H9 (cell line): ENCODE data around the gene TLK2. TPM values are rescaled to one million over a fixed set of nuclear protein-coding genes. Genes with fewer than 3 reads are reported as not detected.
"Not testable (repeated sequence)": the region's sequence is repeated elsewhere in the genome, so short reads cannot be mapped to it uniquely, and the experiment has no call there.

ENCODE experiments used
- DNase-seq: peaks from one replicate; pipeline ENCODE4 v3.0.0-alpha.2; 2017
- H2AFZ ChIP-seq: one replicate; pipeline ENCODE4 v1.6.1; 2013; ENCODE audit warnings: mild to moderate bottlenecking, low read length, control low read depth, moderate library complexity
- H2AK5ac ChIP-seq: 2 replicates; pipeline ENCODE4 v1.6.1; 2013; ENCODE audit warnings: low read length, control low read depth, mixed read lengths; ENCODE audit not compliant: insufficient read length
- H2BK120ac ChIP-seq: one replicate; pipeline ENCODE4 v1.6.1; 2013; ENCODE audit warnings: low read depth, mild to moderate bottlenecking, low read length, control low read depth, inconsistent platforms; ENCODE audit not compliant: poor library complexity, severe bottlenecking
- H2BK12ac ChIP-seq: 2 replicates; pipeline ENCODE4 v1.6.1; 2013; ENCODE audit warnings: low read length, control low read depth, mixed read lengths, low read depth; ENCODE audit not compliant: insufficient read length
- H2BK15ac ChIP-seq: 2 replicates; pipeline ENCODE4 v1.6.1; 2013; ENCODE audit warnings: low read depth, low read length, control low read depth
- H2BK20ac ChIP-seq: one replicate; pipeline ENCODE4 v1.6.1; 2013; ENCODE audit warnings: low read depth, mild to moderate bottlenecking, low read length, control low read depth, inconsistent platforms; ENCODE audit not compliant: poor library complexity, severe bottlenecking
- H2BK5ac ChIP-seq: 2 replicates; pipeline ENCODE4 v1.6.1; 2013; ENCODE audit warnings: low read length, control low read depth, mixed read lengths; ENCODE audit not compliant: insufficient read length
- H3K14ac ChIP-seq: 2 replicates; pipeline ENCODE4 v1.6.1; 2013; ENCODE audit warnings: low read length, control low read depth; ENCODE audit not compliant: insufficient read depth
- H3K18ac ChIP-seq: 2 replicates; pipeline ENCODE4 v1.6.1; 2013; ENCODE audit warnings: low read depth, mild to moderate bottlenecking, mixed read lengths, low read length, control low read depth; ENCODE audit not compliant: insufficient read length
- H3K23ac ChIP-seq: 2 replicates; pipeline ENCODE4 v1.6.1; 2013; ENCODE audit warnings: low read length, control low read depth, mixed read lengths, low read depth; ENCODE audit not compliant: insufficient read length
- H3K23me2 ChIP-seq: 2 replicates; pipeline ENCODE4 v1.6.1; 2013; ENCODE audit warnings: low read depth, mild to moderate bottlenecking, mixed read lengths, low read length, control low read depth; ENCODE audit not compliant: insufficient read length, poor library complexity, severe bottlenecking
- H3K27ac ChIP-seq: 2 replicates; pipeline ENCODE4 v1.5.1; 2013; ENCODE audit warnings: low read length, control low read depth, mixed read lengths, low read depth; ENCODE audit not compliant: insufficient read length
- H3K27me3 ChIP-seq: 2 replicates; pipeline ENCODE4 v1.6.1; 2013; ENCODE audit warnings: low read length, control low read depth, inconsistent platforms; ENCODE audit not compliant: insufficient read depth
- H3K4ac ChIP-seq: 2 replicates; pipeline ENCODE4 v1.6.1; 2013; ENCODE audit warnings: low read depth, mild to moderate bottlenecking, control low read depth, inconsistent platforms, low read length, moderate library complexity
- H3K4me1 ChIP-seq: 2 replicates; pipeline ENCODE4 v1.6.1; 2013; ENCODE audit warnings: low read length, control low read depth, inconsistent platforms; ENCODE audit not compliant: insufficient read depth
- H3K4me2 ChIP-seq: 2 replicates; pipeline ENCODE4 v1.6.1; 2013; ENCODE audit warnings: low read length, control low read depth, mixed read lengths; ENCODE audit not compliant: insufficient read length, insufficient read depth
- H3K56ac ChIP-seq: 2 replicates; pipeline ENCODE4 v1.6.1; 2013; ENCODE audit warnings: low read depth, mild to moderate bottlenecking, mixed read lengths, low read length, control low read depth; ENCODE audit not compliant: insufficient read length
- H3K79me1 ChIP-seq: 2 replicates; pipeline ENCODE4 v1.6.1; 2013; ENCODE audit warnings: low read depth, mild to moderate bottlenecking, moderate library complexity, low read length, control low read depth, inconsistent platforms; ENCODE audit not compliant: insufficient read depth, poor library complexity, severe bottlenecking
- H3K79me2 ChIP-seq: 2 replicates; pipeline ENCODE4 v1.6.1; 2013; ENCODE audit warnings: low read length, control low read depth, inconsistent platforms; ENCODE audit not compliant: insufficient read depth
- H3K9ac ChIP-seq: 2 replicates; pipeline ENCODE4 v1.6.1; 2013; ENCODE audit warnings: low read length, control low read depth, mixed read lengths; ENCODE audit not compliant: insufficient read length; ENCODE audit errors: extremely low read depth
- H3K9me3 ChIP-seq: one replicate; pipeline ENCODE4 v1.6.1; 2013; ENCODE audit warnings: low read depth, low read length, inconsistent platforms; ENCODE audit not compliant: control insufficient read depth
- H3T11ph ChIP-seq: one replicate; pipeline ENCODE4 v1.6.1; 2013; ENCODE audit warnings: mild to moderate bottlenecking, low read length, control low read depth, inconsistent platforms
- H4K20me1 ChIP-seq: one replicate; pipeline ENCODE4 v1.6.1; 2013; ENCODE audit not compliant: control insufficient read depth, insufficient read length, insufficient read depth
- H4K5ac ChIP-seq: 2 replicates; pipeline ENCODE4 v1.6.1; 2013; ENCODE audit warnings: low read depth, mild to moderate bottlenecking, mixed read lengths, low read length, control low read depth; ENCODE audit not compliant: insufficient read length
- H4K8ac ChIP-seq: replicated peaks from 2 replicates; pipeline ENCODE4 v1.6.1; 2013; ENCODE audit warnings: low read length, control low read depth, mixed read lengths, low read depth; ENCODE audit not compliant: insufficient read length
- H4K91ac ChIP-seq: 2 replicates; pipeline ENCODE4 v1.6.1; 2013; ENCODE audit warnings: low read depth, mild to moderate bottlenecking, moderate library complexity, mixed read lengths, low read length, control low read depth; ENCODE audit not compliant: insufficient read length
- H3K27ac Mint-ChIP-seq, 3 experiments: 2 replicates in 2 of 3; 3 replicates in 1 of 3; pipeline ENCODE4 v1.8.0; 2020 to 2021; ENCODE audit warnings: mixed read lengths in 3 of 3, mild to moderate bottlenecking in 1 of 3, moderate library complexity in 1 of 3
- H3K27me3 Mint-ChIP-seq: 2 replicates; pipeline ENCODE4 v1.8.0; 2021; ENCODE audit warnings: low read depth, mild to moderate bottlenecking, moderate library complexity, mixed read lengths
- H3K36me3 Mint-ChIP-seq, 3 experiments: 2 replicates in 2 of 3; 3 replicates in 1 of 3; pipeline ENCODE4 v1.8.0; 2020 to 2021; ENCODE audit warnings: low read depth in 3 of 3, mixed read lengths in 3 of 3; ENCODE audit not compliant: insufficient read depth in 1 of 3
- H3K4me1 Mint-ChIP-seq, 2 experiments: 2 replicates each; pipeline ENCODE4 v1.8.0; 2020; ENCODE audit warnings: mixed read lengths in 2 of 2
- H3K4me3 Mint-ChIP-seq, 2 experiments: 2 replicates in 1 of 2; 3 replicates in 1 of 2; pipeline ENCODE4 v1.8.0; 2020 to 2021; ENCODE audit warnings: mild to moderate bottlenecking in 2 of 2, mixed read lengths in 2 of 2, moderate library complexity in 1 of 2
- H3K9me3 Mint-ChIP-seq, 2 experiments: 2 replicates in 1 of 2; 3 replicates in 1 of 2; pipeline ENCODE4 v1.8.0; 2020; ENCODE audit warnings: mild to moderate bottlenecking in 2 of 2, mixed read lengths in 2 of 2, moderate library complexity in 1 of 2
- WGBS: extraction: QIAGEN DNeasy Blood & Tissue Kit; methylation state at CpG from one replicate; pipeline ENCODE4 v1.1.7; 2013; ENCODE audit warnings: missing lambda C conversion rate, low lambda C conversion rate, mixed read lengths; ENCODE audit not compliant: insufficient read length; ENCODE audit errors: extremely low coverage; 5-methylcytosine and 5-hydroxymethylcytosine counted together
- total RNA-seq: library from RNA; stranded (reverse); gene quantifications from 2 replicates; pipeline ENCODE4 v1.2.1, GENCODE V29; 2021

Gene TLK2
- total RNA-seq, 1 experiment from 2014 or later = 63.7 TPM

- no CpG with 5 or more reads among the region's 22 CpGs for WGBS
- Histone ChIP-seq H3K4me2 (peak overlapping the region; percentile 68), H3K18ac (peak overlapping the region; percentile 48), H3K9ac (peak overlapping the region; percentile 83)
- H3K23ac ChIP-seq, H3K27ac ChIP-seq, H4K91ac ChIP-seq, H3K9me3 ChIP-seq, H4K20me1 ChIP-seq, H2BK5ac ChIP-seq, H4K8ac ChIP-seq, H3K9me3 Mint-ChIP-seq, H3K14ac ChIP-seq, H2AK5ac ChIP-seq, H3K56ac ChIP-seq, H2BK15ac ChIP-seq, H3T11ph ChIP-seq, H2BK20ac ChIP-seq, H2AFZ ChIP-seq, H3K27me3 Mint-ChIP-seq, H2BK12ac ChIP-seq, H3K27me3 ChIP-seq, H3K79me2 ChIP-seq, H4K5ac ChIP-seq, H3K4me1 ChIP-seq, H2BK120ac ChIP-seq, H3K79me1 ChIP-seq, H3K4ac ChIP-seq, H3K23me2 ChIP-seq: not testable (repeated sequence)
- peaks cover 14 to 40% (median 35%) of the 10 kb centered on the region in 3 experiments; a peak in 6 of 7 replicates for H3K36me3 Mint-ChIP-seq
- H3K4me3 Mint-ChIP-seq = peak overlapping the region; percentile 91 to 96
- H3K27ac Mint-ChIP-seq = peak overlapping the region; percentile 91 to 98 (median 91)
- peak; percentile 47 for DNase-seq
- H3K4me1 Mint-ChIP-seq = peaks cover 13 to 27% of the 10 kb centered on the region in 2 experiments
These were observed 1.1 kb downstream of the TLK2 start for GRCh38 chr17:62479639-62480258.

GRCh38 chr17:62482553-62482952, 3.9 kb downstream of the TLK2 start:
- H3K4me1 ChIP-seq, H2AFZ ChIP-seq, H2BK15ac ChIP-seq, H3K27ac Mint-ChIP-seq, H2BK12ac ChIP-seq, H2AK5ac ChIP-seq, H3K23me2 ChIP-seq, H3K14ac ChIP-seq, H3K27ac ChIP-seq, H3K4me2 ChIP-seq, H4K5ac ChIP-seq, H3T11ph ChIP-seq, H3K56ac ChIP-seq, H3K23ac ChIP-seq, H3K4me3 Mint-ChIP-seq, H4K8ac ChIP-seq, H3K4ac ChIP-seq, H3K9me3 ChIP-seq, H3K27me3 ChIP-seq, H3K9ac ChIP-seq, H2BK5ac ChIP-seq, H4K91ac ChIP-seq, H3K9me3 Mint-ChIP-seq, H3K27me3 Mint-ChIP-seq, H3K79me1 ChIP-seq, H3K79me2 ChIP-seq, H3K18ac ChIP-seq, DNase-seq, H2BK20ac ChIP-seq, H4K20me1 ChIP-seq, H2BK120ac ChIP-seq: not testable (repeated sequence)
- peaks cover 9 to 23% of the 10 kb centered on the region in 2 experiments for H3K4me1 Mint-ChIP-seq
- no CpG with 5 or more reads among the region's 3 CpGs for WGBS
- H3K36me3 Mint-ChIP-seq = peaks cover 8 to 40% (median 34%) of the 10 kb centered on the region in 3 experiments; a peak in 6 of 7 replicates
